Prostate gland (tissue), 2 donors: ENCODE results near the gene ANKMY2.

ENCODE experiments used
- CTCF ChIP-seq, 4 experiments: fragments of 200-600 bp in 2 of 4; fragments of 450-650 bp in 2 of 4; sonication (generic) in 2 of 4; IDR thresholded peaks; 1 replicate in 3 of 4; 2 replicates in 1 of 4; pipeline ENCODE4 v1.5.1; 2016 to 2019; ENCODE audit warnings: antibody characterized with exemption in 4 of 4, mild to moderate bottlenecking in 2 of 4, moderate library complexity in 2 of 4
- POLR2AphosphoS5 ChIP-seq: sonication (generic); formaldehyde crosslinking; IDR thresholded peaks from one replicate; pipeline ENCODE4 v1.6.1; 2017; ENCODE audit warnings: antibody characterized with exemption

GRCh38 chr7:16583834-16584233 lies 61.7 kb downstream of the ANKMY2 start:
- TF ChIP-seq POLR2AphosphoS5 (no peak), CTCF (IDR thresholded peaks at IDR 0.05) (no peak)
